Lung (tissue), 12 donors: ENCODE results near the gene UBE3A. TPM values are rescaled to one million over a fixed set of nuclear protein-coding genes. Genes with fewer than 3 reads are reported as not detected.

ENCODE experiments used
- ATAC-seq: fragments of 200-7000 bp; cut with Tn5 transposase; one replicate; pipeline ENCODE4 v1.9.1; 2020; ENCODE audit warnings: moderate number of reproducible peaks; ENCODE audit not compliant: insufficient read depth, low FRiP score
- DNase-seq, 3 donors: peaks; one replicate each; pipeline ENCODE4 v3.0.0-alpha.2; 2013 to 2017
- H3K27ac ChIP-seq, 2 donors: one replicate each; pipeline ENCODE4 v1.5.1; 2013; ENCODE audit warnings: mild to moderate bottlenecking in 2 of 2, moderate library complexity in 2 of 2, control low read depth in 1 of 2, inconsistent platforms in 1 of 2, low read depth in 1 of 2, low read length in 1 of 2
- H3K27me3 ChIP-seq, 3 donors: one replicate each; pipeline ENCODE4 v1.5.1; 2013; ENCODE audit warnings: low read length in 2 of 3; ENCODE audit not compliant: control insufficient read depth in 3 of 3, insufficient read depth in 3 of 3
- H3K36me3 ChIP-seq, 4 donors: one replicate each; pipeline ENCODE4 v1.5.1; 2013; ENCODE audit warnings: low read length in 4 of 4, mild to moderate bottlenecking in 1 of 4, moderate library complexity in 1 of 4; ENCODE audit not compliant: control insufficient read depth in 4 of 4, insufficient read depth in 4 of 4
- H3K4me1 ChIP-seq, 5 donors: one replicate each; pipeline ENCODE4 v1.5.1; 2013; ENCODE audit warnings: low read length in 5 of 5, mild to moderate bottlenecking in 2 of 5, moderate library complexity in 1 of 5; ENCODE audit not compliant: control insufficient read depth in 5 of 5, insufficient read depth in 5 of 5
- H3K4me3 ChIP-seq: one replicate; pipeline ENCODE4 v1.5.1; 2013; ENCODE audit warnings: mild to moderate bottlenecking, control low read depth, moderate library complexity
- H3K9ac ChIP-seq, 2 donors: one replicate each; pipeline ENCODE4 v1.5.1; 2013; ENCODE audit warnings: low read length in 2 of 2, control low read depth in 1 of 2; ENCODE audit not compliant: insufficient read depth in 1 of 2
- H3K9me3 ChIP-seq, 4 donors: one replicate each; pipeline ENCODE4 v1.5.1; 2013; ENCODE audit warnings: low read length in 3 of 4, mild to moderate bottlenecking in 1 of 4, moderate library complexity in 1 of 4; ENCODE audit not compliant: control insufficient read depth in 4 of 4, insufficient read depth in 3 of 4
- WGBS, 2 donors: extraction: QIAGEN DNeasy Blood & Tissue Kit; methylation state at CpG; one replicate each; pipeline ENCODE4 v1.1.7; 2013; 5-methylcytosine and 5-hydroxymethylcytosine counted together
- polyA plus RNA-seq, 2 donors: library from polyadenylated mRNA; stranded (reverse); fragments of 200-250 nt; gene quantifications; one replicate each; pipeline ENCODE4 v1.2.1, GENCODE V29; 2013
- total RNA-seq, 2 donors: library from RNA; depleted of rRNA in 1 of 2; stranded (reverse); fragments of >200 nt in 1 of 2; gene quantifications; one replicate each; pipeline ENCODE4 v1.2.1, GENCODE V29; 2014 to 2021
- TF ChIP-seq, protein P1 (sequence below): IDR thresholded peaks from 2 replicates; pipeline ENCODE4 v1.5.1; 2012; ENCODE audit warnings: mild to moderate bottlenecking; ENCODE audit errors: control extremely low read depth, extremely low read depth
- donor health status: control.
- donor health status: control.
- donor health status: Bipolar disorder and iron deficiency.
- donor health status: healthy.
- donor health status: DM: yes; HTN: yes; CAD: no.

Gene UBE3A
- total and polyA plus RNA-seq, 4 donors, result 17.3 to 123 (median 59.8) TPM

GRCh38 chr15:25378501-25378901 is 60.3 kb downstream of the UBE3A start:
- H3K27me3 ChIP-seq, result no peaks in the 10 kb centered on the region
- ATAC-seq (no peak), DNase-seq (no peak)
- no peak overlapping the region for H3K9ac ChIP-seq
- H3K4me3 ChIP-seq, result no peak overlapping the region
- WGBS, 2 donors, result 89 to 90% methylated on average over 2 of the region's 2 CpGs
- peaks cover 0 to 17% (median 1%) of the 10 kb centered on the region in 5 donors for H3K4me1 ChIP-seq
- H3K36me3 ChIP-seq, result peaks cover 4 to 22% (median 10%) of the 10 kb centered on the region in 4 donors
- H3K27ac ChIP-seq, result no peak overlapping the region
- TF ChIP-seq, protein P1, sequence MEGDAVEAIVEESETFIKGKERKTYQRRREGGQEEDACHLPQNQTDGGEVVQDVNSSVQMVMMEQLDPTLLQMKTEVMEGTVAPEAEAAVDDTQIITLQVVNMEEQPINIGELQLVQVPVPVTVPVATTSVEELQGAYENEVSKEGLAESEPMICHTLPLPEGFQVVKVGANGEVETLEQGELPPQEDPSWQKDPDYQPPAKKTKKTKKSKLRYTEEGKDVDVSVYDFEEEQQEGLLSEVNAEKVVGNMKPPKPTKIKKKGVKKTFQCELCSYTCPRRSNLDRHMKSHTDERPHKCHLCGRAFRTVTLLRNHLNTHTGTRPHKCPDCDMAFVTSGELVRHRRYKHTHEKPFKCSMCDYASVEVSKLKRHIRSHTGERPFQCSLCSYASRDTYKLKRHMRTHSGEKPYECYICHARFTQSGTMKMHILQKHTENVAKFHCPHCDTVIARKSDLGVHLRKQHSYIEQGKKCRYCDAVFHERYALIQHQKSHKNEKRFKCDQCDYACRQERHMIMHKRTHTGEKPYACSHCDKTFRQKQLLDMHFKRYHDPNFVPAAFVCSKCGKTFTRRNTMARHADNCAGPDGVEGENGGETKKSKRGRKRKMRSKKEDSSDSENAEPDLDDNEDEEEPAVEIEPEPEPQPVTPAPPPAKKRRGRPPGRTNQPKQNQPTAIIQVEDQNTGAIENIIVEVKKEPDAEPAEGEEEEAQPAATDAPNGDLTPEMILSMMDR, result no peak
- H3K9me3 ChIP-seq, result peaks cover 0 to 2% (median 1%) of the 10 kb centered on the region in 4 donors

DNA sequence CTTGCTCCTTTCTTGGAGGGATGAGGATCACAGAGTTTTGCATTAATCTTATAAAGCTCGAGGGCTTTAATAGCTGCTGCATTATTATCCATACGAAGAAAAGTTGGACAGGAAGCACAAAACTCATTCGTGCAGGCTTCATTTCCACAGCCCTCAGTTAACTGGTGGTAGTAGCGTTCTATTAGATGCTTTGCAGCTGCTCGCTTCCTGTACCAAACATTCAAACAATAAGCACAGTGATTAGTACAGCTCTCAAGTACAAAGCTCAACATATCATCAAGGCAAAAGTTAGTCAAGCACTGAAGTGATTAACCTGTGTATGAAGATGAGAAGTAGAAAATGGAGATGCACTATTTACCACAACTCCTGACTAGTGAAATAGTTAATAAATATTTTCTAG is 63.3 kb downstream of the UBE3A start:
- 58 to 59% methylated on average over 5 of the region's 5 CpGs for WGBS, 2 donors
- Histone ChIP-seq H3K27me3 (no peaks in the 10 kb centered on the region), H3K9me3 (peaks cover 0 to 2% (median 1%) of the 10 kb centered on the region in 4 donors), H3K9ac (no peak overlapping the region), H3K36me3 (peaks cover 4 to 27% (median 7%) of the 10 kb centered on the region in 4 donors), H3K4me3 (no peak overlapping the region), H3K27ac (no peak overlapping the region), H3K4me1 (peaks cover 0 to 19% (median 1%) of the 10 kb centered on the region in 5 donors)
- ATAC-seq, result no peak
- DNase-seq, result peak; percentile 59 to 88 (median 85)
- TF ChIP-seq, protein P1, result no peak

GRCh38 chr15:25374143-25374542 is 64.7 kb downstream of the UBE3A start:
- Histone ChIP-seq H3K27me3 (no peaks in the 10 kb centered on the region), H3K9ac (no peak overlapping the region), H3K27ac (no peak overlapping the region), H3K9me3 (peaks cover 0 to 2% (median 1%) of the 10 kb centered on the region in 4 donors), H3K4me3 (no peak overlapping the region), H3K4me1 (peaks cover 0 to 19% (median 1%) of the 10 kb centered on the region in 5 donors), H3K36me3 (peaks cover 4 to 18% (median 11%) of the 10 kb centered on the region in 4 donors)
- no peak for DNase-seq
- ATAC-seq, result no peak
- 91 to 98% methylated on average over 3 of the region's 3 CpGs for WGBS, 2 donors
- TF ChIP-seq, protein P1, result no peak

DNA sequence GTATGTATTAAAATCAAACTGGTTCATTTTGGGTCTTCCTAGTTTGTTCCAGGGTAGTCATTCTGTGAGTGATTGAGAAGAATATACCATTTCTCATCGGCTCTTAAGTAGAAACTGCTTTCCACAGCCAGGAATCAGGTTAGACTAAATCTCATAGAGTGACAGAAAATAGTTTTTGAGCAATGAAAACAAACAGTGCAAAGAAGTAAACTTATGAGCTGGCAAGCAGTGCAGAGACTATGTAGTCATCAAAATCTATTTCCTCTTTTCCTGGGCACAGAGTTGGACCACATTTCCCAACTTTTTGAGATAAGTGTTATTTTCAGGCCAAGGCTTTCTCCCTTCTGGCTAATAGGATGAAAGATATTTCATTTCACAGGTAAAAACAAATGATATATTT is 66.5 kb downstream of the UBE3A start:
- TF ChIP-seq, protein P1, result no peak
- ATAC-seq, result no peak

More for the DNA sequence above, 66.5 kb downstream of the UBE3A start:
- Histone ChIP-seq H3K36me3 (peaks cover 4 to 22% (median 10%) of the 10 kb centered on the region in 4 donors), H3K27me3 (no peaks in the 10 kb centered on the region), H3K27ac (no peak overlapping the region), H3K4me1 (peaks cover 0 to 13% (median 1%) of the 10 kb centered on the region in 5 donors), H3K4me3 (no peak overlapping the region), H3K9me3 (peaks cover 0 to 2% (median 0%) of the 10 kb centered on the region in 4 donors), H3K9ac (no peak overlapping the region)
- DNase-seq, result peak in 1 of 3 donors; percentile 8
- WGBS, 2 donors, result 77 to 90% methylated on average over 1 of the region's 1 CpG
